ENCODE results near the gene GLTP. TPM values are rescaled to one million over a fixed set of nuclear protein-coding genes. Genes with fewer than 3 reads are reported as not detected.
A peak's percentile ranks its signal among the peaks of the same experiment; 100 is the strongest.
"Not testable (repeated sequence)": the region's sequence is repeated elsewhere in the genome, so short reads cannot be mapped to it uniquely, and the experiment has no call there.

The GLTP gene
- total and polyA plus RNA-seq, 12 donors: 24.5 to 73.7 (median 37.5) TPM

DNA sequence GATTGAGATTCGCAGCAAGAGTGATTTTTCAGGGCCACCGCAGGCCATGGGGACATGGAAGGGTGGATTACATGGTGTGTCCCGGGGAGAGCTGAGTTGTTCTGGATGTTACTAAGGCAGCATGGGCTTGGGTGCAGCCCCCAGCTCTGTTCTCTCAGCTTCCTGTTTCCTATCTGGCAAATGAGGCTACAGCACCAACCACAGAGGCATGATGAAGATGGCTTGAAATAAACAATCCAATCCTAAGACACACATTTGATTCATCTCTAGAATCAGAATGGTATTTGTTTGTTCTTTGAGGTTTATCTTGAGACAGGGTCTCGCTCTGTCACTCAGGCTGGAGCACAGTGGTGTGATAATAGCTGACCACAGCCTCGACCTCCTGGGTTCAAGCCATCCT, 21.6 kb downstream of the GLTP start:
- no peak for DNase-seq
- intact Hi-C loops (cut with DNase I): no loop called here
- Histone ChIP-seq H3K9me3 (replicated peaks in 1 of 3) (no peaks in the 10 kb centered on the region), H3K36me3 (replicated peaks in 1 of 2) (peaks cover 0 to 40% of the 10 kb centered on the region in 2 donors), H3K4me1 (replicated peaks in 1 of 2) (peaks cover 0 to 5% of the 10 kb centered on the region in 2 donors), H3K27me3 (no peaks in the 10 kb centered on the region), H3K4me3 (no peak overlapping the region), H3K27ac (no peak overlapping the region)
- WGBS, 4 donors: 92 to 98% (median 95%) methylated on average over 5 of the region's 5 CpGs
- no peak for TF ChIP-seq POLR2A (IDR thresholded peaks at IDR 0.05)
- TF ChIP-seq CTCF (IDR thresholded peaks at IDR 0.05): no peak

DNA sequence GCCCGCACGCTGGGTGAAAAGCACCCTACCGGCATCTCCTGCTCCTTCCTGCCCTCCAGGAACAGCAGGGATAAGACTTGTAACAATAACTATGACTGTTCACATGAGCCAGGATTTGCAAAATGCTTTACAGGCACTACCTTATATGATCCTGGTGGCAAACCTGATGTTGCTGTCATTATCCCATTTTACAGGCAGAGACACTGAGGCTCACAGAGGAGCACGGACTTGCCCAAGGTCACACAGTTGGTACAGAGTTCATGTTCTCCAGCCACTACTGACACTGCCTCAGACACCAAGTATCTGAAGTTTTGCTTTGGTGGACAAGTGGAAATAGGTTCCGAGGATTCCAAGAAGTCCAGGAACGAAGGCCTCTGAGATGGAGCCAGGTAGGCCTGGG, 22.6 kb downstream of the GLTP start:
- intact Hi-C loops (cut with DNase I): no loop called here
- Histone ChIP-seq H3K27me3 (no peaks in the 10 kb centered on the region), H3K27ac (no peak overlapping the region), H3K4me3 (no peak overlapping the region), H3K36me3 (replicated peaks in 1 of 2) (peaks cover 0 to 44% of the 10 kb centered on the region in 2 donors), H3K4me1 (replicated peaks in 1 of 2) (peaks cover 0 to 2% of the 10 kb centered on the region in 2 donors), H3K9me3 (replicated peaks in 1 of 3) (no peaks in the 10 kb centered on the region)
- 91 to 100% (median 94%) methylated on average over 6 of the region's 6 CpGs for WGBS, 4 donors
- no peak for DNase-seq
- TF ChIP-seq POLR2A (IDR thresholded peaks at IDR 0.05) (no peak), CTCF (IDR thresholded peaks at IDR 0.05) (no peak)

DNA sequence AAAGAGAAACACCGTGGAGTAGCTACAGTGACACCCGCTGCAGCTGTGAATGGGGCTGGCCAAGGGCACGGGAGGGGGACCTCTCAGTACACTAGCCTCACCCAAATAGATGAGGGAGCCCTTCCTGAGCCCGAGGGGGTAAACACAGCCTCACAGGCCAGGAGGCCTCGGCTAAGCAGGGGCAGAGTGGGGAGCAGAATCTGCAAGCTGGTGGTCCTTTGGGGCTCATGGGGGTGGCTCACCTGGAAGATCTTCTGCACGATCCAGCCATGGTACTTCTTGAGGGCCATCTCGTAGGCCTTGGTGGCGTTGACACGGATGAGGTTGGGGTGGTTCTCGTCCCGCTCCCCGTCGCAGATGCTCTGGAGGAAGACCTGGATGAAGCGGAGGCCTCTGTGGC, 25.0 kb downstream of the GLTP start:
- Histone ChIP-seq H3K4me3 (no peak overlapping the region), H3K27ac (no peak overlapping the region), H3K4me1 (replicated peaks in 1 of 2) (no peaks in the 10 kb centered on the region), H3K27me3 (no peaks in the 10 kb centered on the region), H3K9me3 (replicated peaks in 1 of 3) (no peaks in the 10 kb centered on the region), H3K36me3 (replicated peaks in 1 of 2) (peaks cover 0 to 46% of the 10 kb centered on the region in 2 donors)
- TF ChIP-seq CTCF (IDR thresholded peaks at IDR 0.05) (no peak), POLR2A (IDR thresholded peaks at IDR 0.05) (no peak)
- WGBS, 4 donors: 88 to 93% (median 90%) methylated on average over 8 to 14 of the region's 14 CpGs
- intact Hi-C loops (cut with DNase I): no loop called here
- no peak for DNase-seq

DNA sequence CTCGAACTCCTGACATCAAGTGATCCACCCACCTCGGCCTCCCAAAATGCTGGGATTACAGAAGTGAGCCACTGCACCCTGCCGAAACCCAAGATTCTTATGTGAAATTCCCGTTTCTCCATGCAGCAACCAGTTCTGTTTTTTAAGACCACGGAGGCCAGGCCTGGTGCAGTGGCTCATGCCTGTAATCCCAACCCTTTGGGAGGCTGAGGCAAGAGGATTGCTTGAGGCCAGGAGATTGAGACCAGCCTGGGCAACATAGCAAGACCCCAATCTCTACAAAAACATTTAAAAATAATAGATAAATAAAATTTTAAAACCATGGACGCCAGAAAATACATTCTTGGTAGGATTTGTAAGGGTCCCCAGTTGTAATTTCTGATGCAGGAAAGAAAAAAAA, 29.8 kb downstream of the GLTP start:
- H3K4me1 ChIP-seq (replicated peaks in 1 of 2); intact Hi-C loops (cut with DNase I); H3K4me3 ChIP-seq; DNase-seq; H3K27me3 ChIP-seq; H3K27ac ChIP-seq; H3K9me3 ChIP-seq (replicated peaks in 1 of 3): not testable (repeated sequence)
- peaks cover 0 to 19% of the 10 kb centered on the region in 2 donors for H3K36me3 ChIP-seq (replicated peaks in 1 of 2)
- WGBS, 4 donors: 81 to 86% (median 83%) methylated on average over 6 of the region's 6 CpGs

DNA sequence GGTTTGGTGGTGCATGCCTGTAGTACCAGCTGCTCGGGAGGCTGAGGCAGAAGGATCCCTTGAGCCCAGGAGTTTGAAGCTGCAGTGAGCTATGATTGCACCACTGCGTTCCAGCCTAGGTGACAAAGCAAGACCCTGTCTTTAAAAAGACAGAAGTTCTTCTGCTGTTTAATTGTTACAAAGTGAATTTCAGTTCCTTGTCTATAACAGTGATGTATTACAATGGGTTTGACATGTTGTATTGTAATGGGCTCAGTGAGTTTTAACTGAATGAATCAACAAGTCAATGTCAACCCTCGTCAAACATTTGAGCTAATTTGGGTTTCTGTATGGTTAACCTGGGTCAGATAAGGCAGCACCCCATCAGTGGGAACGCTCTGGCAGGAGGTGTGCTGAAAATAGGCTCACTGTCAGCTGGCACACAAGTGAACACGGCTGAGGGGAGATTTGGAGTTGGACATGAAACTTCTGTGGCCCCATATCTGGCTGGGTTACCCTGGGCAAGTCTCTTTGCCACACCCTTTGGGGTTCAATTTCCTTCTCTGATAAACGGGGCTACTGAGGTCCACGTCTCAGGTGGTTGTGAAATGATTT, 33.1 kb downstream of the GLTP start:
- intact Hi-C loops (cut with DNase I): no loop called here
- Histone ChIP-seq H3K27ac (peak overlapping the region in 1 of 5 donors; percentile 49), H3K27me3 (no peaks in the 10 kb centered on the region), H3K36me3 (replicated peaks in 1 of 2) (no peaks in the 10 kb centered on the region), H3K4me1 (replicated peaks in 1 of 2) (peaks cover 0 to 8% of the 10 kb centered on the region in 2 donors), H3K4me3 (no peak overlapping the region), H3K9me3 (replicated peaks in 1 of 3) (no peaks in the 10 kb centered on the region)
- 43 to 53% (median 47%) methylated on average over 6 to 7 of the region's 7 CpGs for WGBS, 4 donors
- no peak for TF ChIP-seq CTCF (IDR thresholded peaks at IDR 0.05)
- no peak for TF ChIP-seq POLR2A (IDR thresholded peaks at IDR 0.05)
- no peak for DNase-seq

Data from adrenal gland (tissue), 12 donors.